GM18870 (cell line): Measurements from ENCODE around the gene ILKAP.

Experiments used
- ATAC-seq: cut with Tn5 transposase; IDR thresholded peaks from one replicate; pipeline ENCODE4 v1.9.1; 2021; ENCODE audit warnings: moderate library complexity; ENCODE audit not compliant: unreplicated experiment

Gene ILKAP

DNA sequence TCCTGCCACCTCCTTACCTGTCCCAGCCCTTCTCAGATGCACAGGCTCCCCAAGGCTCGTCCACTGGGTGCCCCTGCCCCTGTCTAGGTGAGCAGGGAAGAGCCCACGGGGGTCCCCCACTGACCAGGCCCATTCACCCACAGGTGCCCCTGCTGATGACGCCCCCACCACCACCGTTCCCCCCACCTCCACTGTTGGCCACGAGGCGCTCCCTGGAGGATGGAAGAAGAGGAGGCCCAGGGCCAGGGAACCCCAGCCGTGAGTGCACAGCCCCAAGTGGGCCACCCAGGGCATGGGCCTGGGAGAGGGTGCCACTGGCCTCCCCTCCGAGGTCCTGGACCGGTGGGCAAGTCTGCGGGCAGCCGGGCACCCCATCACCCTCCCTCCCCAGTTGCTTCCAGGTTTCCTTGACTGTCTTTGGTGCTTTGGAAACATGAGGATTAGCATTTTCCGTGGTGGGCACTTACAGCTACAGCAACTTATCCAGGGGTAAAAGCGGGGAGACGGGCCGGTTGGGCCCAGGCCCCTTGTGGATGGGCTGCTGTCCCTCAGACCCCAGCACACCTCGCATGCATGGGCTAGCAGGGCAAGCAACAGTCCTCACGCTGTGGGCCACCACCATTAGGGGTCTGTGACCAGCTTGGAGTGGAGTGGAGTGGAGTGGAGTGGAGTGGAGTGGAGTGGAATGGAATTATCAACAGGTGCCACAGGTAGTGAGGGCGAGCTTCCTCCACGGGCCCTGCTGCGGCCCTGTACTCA lies 78.2 kb downstream of the ILKAP start:
- no peak for ATAC-seq

DNA sequence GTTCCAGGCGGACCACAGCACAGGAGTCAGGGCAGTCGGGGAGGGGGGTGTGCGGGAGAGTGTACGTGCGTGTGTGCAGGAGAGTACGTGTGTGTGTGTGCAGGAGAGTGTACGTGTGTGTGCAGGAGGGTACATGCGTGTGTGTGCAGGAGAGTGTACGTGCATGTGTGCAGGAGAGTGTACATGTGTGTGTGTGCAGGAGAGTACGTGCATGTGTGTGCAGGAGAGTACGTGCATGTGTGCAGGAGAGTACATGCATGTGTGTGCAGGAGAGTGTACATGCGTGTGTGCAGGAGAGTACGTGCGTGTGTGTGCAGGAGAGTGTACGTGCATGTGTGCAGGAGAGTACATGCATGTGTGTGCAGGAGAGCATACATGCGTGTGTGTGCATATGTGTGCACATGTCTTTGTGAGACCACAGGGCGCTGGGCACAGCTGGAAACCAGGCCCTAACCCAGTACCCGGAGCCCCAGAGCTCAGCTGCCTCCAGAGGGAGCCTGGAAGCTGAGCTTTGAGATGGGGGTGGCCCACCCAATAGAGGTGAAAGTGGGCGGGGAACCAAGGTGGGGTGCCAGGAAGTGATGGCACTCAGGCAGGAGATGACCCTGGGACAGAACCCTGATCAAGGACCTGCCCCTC lies 78.9 kb downstream of the ILKAP start:
- no peak for ATAC-seq

DNA sequence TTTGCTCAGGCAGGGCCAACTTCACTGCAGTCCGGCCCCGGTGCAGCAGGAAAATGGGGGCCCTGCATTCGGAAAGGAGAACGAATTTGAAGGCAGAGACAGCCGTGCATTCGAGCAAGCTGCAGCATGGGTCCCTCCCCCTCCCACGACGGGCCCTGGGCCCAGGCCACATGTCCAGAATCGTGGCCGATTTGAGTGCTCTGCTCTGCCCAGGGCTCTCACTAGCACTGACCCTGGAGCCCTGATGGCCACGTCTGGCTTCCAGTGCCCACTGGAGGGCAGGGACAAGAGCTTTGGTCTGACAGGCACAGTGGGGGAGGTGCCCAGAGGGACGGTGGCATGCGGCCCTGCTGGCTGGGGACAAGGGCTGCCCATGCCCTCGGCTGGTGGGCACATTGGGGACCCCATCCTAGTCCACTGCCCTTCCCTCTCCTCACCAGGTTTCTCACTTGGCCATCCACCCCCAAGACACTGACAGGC lies 79.5 kb downstream of the ILKAP start:
- no peak for ATAC-seq

DNA sequence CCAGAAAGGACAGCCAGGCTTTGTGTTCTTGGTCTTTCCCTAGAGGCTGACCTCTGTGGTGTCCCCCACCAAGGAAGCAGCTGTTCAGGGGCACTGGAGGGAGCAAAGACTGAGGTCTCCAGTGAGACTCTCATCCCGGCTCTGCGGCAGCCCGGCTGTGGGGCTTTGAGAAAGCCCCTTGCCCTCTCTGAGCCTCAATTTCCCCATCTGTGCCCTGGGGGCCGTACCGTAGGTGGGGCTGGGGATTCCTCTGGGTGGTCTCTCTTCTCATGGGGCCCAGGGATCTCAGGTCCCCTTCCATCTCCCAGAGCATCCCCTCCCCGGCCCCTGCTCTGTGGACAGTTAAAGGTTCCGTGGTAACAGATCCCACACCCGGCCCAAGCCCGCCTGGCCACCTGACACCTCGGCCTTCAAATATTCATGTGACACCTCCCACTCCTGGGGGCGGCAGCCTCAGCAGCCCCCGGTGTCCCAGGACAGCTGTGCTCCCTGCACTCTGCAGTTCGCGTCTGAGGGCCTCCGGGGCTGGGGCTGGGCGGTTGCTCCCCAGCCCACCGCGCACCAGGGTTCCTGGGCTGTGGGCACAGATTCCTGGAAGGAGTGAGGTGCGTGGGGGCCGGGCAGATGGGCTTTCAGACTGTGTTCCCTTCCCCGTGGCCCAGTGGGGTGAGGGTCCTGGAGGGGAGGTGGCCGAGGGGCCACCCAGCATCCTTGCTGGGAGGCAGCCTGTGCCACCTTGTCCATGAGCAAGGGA lies 80.1 kb downstream of the ILKAP start:
- no peak for ATAC-seq

DNA sequence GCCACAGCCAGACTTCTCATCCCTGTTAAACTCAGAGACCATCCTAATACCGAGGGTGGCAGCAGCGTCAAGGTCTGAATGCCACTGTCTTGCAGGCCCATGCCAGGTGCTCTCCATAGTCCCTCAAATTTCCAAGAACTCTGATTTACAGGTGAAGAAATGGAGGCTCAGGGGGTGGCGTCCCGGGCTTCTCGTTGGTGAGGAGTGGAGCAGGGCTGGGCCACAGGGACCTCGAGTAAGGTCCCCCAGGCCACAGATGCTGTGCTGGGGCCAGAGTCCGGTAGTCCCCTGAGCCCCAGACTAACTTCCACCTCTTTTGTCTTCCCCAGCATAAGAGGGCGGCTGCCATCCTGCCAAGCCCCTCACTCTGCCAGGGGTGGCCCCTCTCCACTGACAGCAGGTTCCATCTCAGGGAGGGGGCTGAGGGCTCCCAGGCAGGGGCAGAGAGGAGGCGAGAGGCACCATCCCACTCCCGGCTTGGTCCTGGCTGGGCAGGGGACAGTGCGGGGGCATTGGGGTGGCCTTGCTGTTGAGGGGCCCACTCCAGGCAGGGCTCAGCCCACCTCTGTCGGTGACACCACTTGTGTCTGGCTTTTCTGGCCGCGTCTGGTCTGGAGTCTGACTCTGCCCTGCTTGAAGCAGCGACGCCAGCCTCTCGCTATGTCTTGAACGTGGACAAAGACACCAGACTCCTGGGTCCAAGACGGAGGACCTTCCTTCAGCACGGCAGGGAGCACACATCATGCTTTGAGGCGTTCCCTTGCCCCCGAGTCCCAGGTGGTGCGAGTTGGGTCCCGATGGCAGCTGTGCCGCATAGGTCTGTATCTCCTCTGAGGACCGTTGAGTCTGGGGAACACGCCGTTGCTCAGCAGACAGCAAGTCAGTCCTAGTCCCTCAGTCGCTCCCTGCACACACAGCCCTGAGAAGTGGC lies 80.9 kb downstream of the ILKAP start:
- ATAC-seq: no peak

DNA sequence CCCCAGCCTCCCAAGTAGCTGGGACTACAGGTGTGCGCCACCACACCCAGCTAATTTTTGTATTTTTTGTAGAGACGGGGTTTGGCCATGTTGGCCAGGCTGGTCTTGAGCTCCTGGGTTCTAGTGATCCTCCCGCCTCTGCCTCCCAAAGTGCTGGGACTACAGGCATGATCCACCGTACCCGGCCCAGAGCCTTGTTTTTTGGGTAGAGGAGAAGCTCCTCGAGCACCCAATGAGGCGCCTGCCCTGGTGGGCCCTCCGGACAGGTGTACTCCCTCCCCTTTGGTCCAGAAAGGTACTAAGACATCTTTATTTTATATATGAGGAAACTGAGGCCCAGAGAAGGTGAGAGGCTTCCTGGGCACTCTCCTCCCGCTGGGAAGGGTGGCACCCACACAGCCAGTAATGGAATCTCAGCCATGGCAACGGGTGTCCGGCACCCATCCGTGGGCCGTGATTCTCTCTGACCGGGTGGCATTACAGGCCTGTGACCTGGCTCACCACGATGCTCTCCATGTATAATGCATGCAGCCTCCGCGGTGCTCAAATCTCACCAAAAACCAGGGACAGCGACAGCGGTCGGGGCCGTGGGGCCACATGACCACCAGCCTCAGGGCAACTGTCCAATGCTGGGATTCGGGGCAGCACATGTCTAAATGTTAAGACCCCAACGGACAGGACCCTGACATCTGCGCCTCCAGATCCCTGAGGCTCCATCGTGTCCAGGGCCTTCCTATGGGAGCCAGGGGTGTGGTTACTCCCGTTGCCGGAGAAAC lies 81.8 kb downstream of the ILKAP start:
- no peak for ATAC-seq

DNA sequence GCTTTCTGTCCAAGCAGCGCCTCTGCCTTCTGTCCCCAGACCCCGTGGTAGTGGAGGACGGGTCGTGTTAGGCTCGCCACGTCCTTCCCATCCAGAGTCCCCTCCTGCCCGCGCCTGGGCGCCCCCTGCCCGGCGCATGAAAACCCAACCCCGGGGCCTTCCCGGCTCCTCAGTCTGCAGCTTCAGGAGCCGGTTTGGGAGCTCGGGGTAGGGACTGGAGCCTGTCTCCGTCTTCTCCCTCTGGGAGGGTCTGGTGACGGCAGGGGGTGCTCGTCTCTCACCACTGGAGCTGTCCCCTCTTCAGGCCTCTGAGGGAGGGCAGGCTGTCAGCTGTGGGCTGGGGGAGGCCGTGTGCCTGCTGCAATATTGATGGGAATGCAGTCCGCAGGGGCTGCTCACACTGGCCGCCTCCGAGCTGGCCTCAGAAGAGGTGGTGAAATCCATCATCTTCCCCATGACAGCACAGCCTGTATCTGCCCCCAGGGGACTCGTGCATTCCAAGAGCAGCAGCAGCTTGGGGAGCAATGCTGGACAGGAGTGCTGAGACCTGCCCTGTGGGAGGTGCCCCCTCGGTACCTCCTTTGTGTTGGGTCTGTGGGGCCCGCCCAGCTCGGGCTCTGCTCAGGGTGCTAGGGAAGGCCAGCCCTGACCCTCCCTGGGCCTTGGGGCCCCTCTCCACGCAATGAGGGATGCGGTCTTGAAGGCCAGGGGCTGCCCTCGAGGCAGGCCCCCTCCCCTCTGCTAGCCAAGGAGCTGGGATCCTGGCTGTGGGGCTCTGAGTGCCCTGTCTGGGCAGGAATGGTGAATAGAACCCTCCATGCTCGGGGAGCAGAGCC lies 82.8 kb downstream of the ILKAP start:
- ATAC-seq: no peak
